Left hindlimb (tissue), 1 donor: ENCODE results near the gene SMIM5.

ENCODE experiments used
- DNase-seq: peaks from one replicate; pipeline ENCODE4 v3.0.0-alpha.2; 2018

SMIM5 gene

GRCh38 chr17:75604034-75604695 is 29.1 kb upstream of the SMIM5 start:
- DNase-seq, result no peak

- DNase-seq, result no peak
Observed at GRCh38 chr17:75605790-75606189, 27.4 kb upstream of the SMIM5 start.

GRCh38 chr17:75607086-75607485 is 26.1 kb upstream of the SMIM5 start:
- DNase-seq, result no peak

GRCh38 chr17:75610103-75610984 is 22.9 kb upstream of the SMIM5 start:
- no peak for DNase-seq

- no peak for DNase-seq
Observed at GRCh38 chr17:75611851-75612429, 21.3 kb upstream of the SMIM5 start.

- no peak for DNase-seq
Observed at GRCh38 chr17:75612906-75613626, 20.2 kb upstream of the SMIM5 start.

- no peak for DNase-seq
Observed at GRCh38 chr17:75614006-75614405, 19.2 kb upstream of the SMIM5 start.

GRCh38 chr17:75614556-75615270 is 18.5 kb upstream of the SMIM5 start:
- DNase-seq, result no peak

- DNase-seq, result no peak
Observed at GRCh38 chr17:75615301-75615700, 17.9 kb upstream of the SMIM5 start.

- no peak for DNase-seq
Observed at GRCh38 chr17:75616521-75617122, 16.6 kb upstream of the SMIM5 start.

- no peak for DNase-seq
Observed at GRCh38 chr17:75617218-75617617, 16.0 kb upstream of the SMIM5 start.

GRCh38 chr17:75617675-75618074 is 15.6 kb upstream of the SMIM5 start:
- DNase-seq, result no peak

GRCh38 chr17:75619506-75620431 is 13.5 kb upstream of the SMIM5 start:
- DNase-seq, result no peak

- DNase-seq, result no peak
Observed at GRCh38 chr17:75621489-75621888, 11.7 kb upstream of the SMIM5 start.

- no peak for DNase-seq
Observed at GRCh38 chr17:75622076-75622475, 11.2 kb upstream of the SMIM5 start.

GRCh38 chr17:75622771-75623273 is 10.4 kb upstream of the SMIM5 start:
- DNase-seq, result no peak

GRCh38 chr17:75623386-75623785 is 9.8 kb upstream of the SMIM5 start:
- no peak for DNase-seq

GRCh38 chr17:75624021-75624420 is 9.2 kb upstream of the SMIM5 start:
- DNase-seq, result no peak

- no peak for DNase-seq
Observed at GRCh38 chr17:75624714-75625345, 8.4 kb upstream of the SMIM5 start.

- DNase-seq, result no peak
Observed at GRCh38 chr17:75625813-75626486, 7.3 kb upstream of the SMIM5 start.
